ENCODE data around the gene RNASE4. TPM values are rescaled to one million over a fixed set of nuclear protein-coding genes. Genes with fewer than 3 reads are reported as not detected.
"Not testable (repeated sequence)": the region's sequence is repeated elsewhere in the genome, so short reads cannot be mapped to it uniquely, and the experiment has no call there.

The RNASE4 gene, protein sequence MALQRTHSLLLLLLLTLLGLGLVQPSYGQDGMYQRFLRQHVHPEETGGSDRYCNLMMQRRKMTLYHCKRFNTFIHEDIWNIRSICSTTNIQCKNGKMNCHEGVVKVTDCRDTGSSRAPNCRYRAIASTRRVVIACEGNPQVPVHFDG
- total RNA-seq: under 1 TPM; 0.63 to 0.79 TPM

DNA sequence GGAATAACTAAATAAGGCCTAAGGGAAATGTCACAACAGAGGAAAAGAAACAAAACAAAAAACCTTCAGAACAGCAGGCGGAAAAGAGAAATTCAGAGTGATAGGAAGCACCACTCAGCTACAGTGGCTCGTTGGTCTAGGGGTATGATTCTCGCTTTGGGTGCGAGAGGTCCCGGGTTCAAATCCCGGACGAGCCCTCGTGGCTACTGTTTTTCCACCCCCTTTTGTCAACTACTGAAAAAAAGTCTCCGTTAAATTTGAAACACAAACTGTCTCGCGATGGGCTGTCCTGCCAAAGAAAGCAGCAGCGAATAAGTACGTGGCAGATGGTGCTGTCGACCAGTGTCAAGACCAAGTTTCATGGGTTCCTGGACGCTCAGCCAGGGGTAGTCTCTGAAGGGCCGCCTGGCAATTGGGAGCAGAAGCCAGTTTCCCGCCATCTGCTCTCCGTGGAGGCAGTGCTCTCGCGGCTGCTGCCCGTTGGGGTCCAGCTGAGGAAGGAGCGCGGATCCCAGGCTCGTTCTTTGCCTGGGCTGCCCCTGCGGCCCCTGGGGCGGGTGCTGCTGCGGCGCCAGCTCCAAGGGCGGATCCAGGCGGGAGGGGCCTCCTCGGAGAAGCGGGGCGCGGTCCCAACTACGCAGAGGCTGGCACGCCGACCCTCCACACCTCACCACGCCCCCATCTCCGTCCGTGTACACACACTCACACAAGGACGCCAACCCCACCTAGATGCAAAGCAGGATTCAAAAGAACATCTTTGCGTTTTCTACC lies at the start of gene RNASE4:
Gene RNASE4, plus strand, starts transcription at position 670 of the 771 bp plus-strand sequence. CDS start 14,812 bp downstream, outside the sequence.
- Mint-ChIP-seq H3K9me3 (no peaks in the 10 kb centered on the region), H3K4me1 (ENCODE audit: low read depth) (peaks cover 7% of the 10 kb centered on the region), H3K27ac (peak within 1 kb of the TSS; percentile 17), H3K27me3 (ENCODE audit: low read depth) (no peaks in the 10 kb centered on the region), H3K4me3 (no peak within 1 kb of the TSS), H3K36me3 (ENCODE audit: insufficient read depth in 2 of 2) (no peaks in the 10 kb centered on the region)
- DNase-seq (peak; percentile 77 to 85), ATAC-seq (replicated peaks in 1 of 2) (peak; percentile 44 to 45)

DNA sequence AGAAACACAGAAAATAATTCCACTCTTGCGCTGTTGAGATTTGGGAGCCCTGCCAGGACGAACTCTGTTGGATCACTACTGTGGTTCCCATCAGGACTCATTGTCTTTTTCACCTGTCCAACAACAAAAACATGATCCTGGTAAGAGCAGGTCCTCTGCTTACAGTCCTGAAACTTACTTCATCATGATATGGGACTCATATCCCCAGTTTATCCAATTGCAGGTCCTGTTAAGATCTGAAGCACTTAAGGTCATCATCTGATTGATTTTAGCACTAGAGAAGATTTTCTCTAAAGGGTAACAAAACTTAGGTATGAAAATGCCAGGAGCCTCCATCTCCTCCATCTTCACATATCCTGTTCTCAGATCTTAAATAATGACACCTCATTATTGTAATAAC lies 42.8 kb upstream of the RNASE4 start, which contains the start of gene OR6S1:
Gene OR6S1, minus strand, starts transcription at position 101 of the 400 bp plus-strand sequence. Its CDS starts 0 bp downstream, at position 101.
- no peaks in the 10 kb centered on the region for H3K4me1 Mint-ChIP-seq (ENCODE audit: low read depth)
- DNase-seq (no peak), ATAC-seq (replicated peaks in 1 of 2) (no peak)
- H3K27ac Mint-ChIP-seq: no peak within 1 kb of the TSS
- no peaks in the 10 kb centered on the region for H3K9me3 Mint-ChIP-seq
- H3K27me3 Mint-ChIP-seq (ENCODE audit: low read depth): peaks cover 27% of the 10 kb centered on the region
- no peak within 1 kb of the TSS for H3K4me3 Mint-ChIP-seq
- no peaks in the 10 kb centered on the region for H3K36me3 Mint-ChIP-seq (ENCODE audit: insufficient read depth in 2 of 2)

DNA sequence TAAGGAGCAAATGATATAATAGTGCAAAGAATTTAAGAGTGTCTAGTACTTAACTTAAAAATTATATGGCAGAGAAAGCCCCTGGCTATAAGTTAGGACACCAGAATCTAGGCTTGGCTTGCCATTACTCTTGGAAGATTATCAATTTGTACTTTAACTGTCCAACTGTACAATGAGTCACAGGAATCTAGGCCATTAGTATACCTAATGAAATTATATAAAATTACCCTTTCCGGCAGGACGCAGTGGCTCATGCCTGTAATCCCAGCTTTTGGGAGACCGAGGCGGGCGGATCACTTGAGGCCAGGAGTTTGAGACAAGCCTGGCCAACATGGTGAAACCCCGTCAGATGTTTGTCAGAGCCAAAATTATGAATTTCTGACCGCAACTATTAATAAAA lies 42.2 kb upstream of the RNASE4 start:
- no peaks in the 10 kb centered on the region for H3K9me3 Mint-ChIP-seq
- no peaks in the 10 kb centered on the region for H3K4me1 Mint-ChIP-seq (ENCODE audit: low read depth)
- H3K27ac Mint-ChIP-seq: no peak overlapping the region
- H3K36me3 Mint-ChIP-seq (ENCODE audit: insufficient read depth in 2 of 2): no peaks in the 10 kb centered on the region
- no peak for ATAC-seq (replicated peaks in 1 of 2)
- H3K4me3 Mint-ChIP-seq: no peak overlapping the region
- peaks cover 27% of the 10 kb centered on the region for H3K27me3 Mint-ChIP-seq (ENCODE audit: low read depth)
- DNase-seq: no peak

DNA sequence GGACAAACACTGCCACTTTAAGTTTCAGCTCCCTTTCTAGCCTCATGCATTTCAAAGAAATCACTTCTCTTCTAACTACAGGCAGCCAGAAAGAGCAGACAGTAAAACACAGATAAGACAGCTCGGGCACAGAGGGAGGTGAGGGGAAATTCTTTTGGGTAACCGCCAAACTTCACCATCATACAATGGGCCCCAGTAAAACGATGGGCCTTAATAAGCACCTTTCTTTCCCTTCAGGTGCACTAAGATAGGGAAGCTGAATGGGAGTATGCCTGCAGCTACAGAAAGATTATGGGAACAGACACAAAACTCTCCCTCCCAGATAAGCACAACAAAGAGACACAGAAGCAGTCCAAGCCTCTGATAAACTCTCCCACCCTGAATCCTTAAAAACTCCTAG lies 41.6 kb upstream of the RNASE4 start:
- not testable (repeated sequence) for H3K4me3 Mint-ChIP-seq; ATAC-seq (replicated peaks in 1 of 2); H3K4me1 Mint-ChIP-seq (ENCODE audit: low read depth); H3K27ac Mint-ChIP-seq; H3K36me3 Mint-ChIP-seq (ENCODE audit: insufficient read depth in 2 of 2); DNase-seq; H3K9me3 Mint-ChIP-seq
- H3K27me3 Mint-ChIP-seq (ENCODE audit: low read depth): peaks cover 27% of the 10 kb centered on the region

DNA sequence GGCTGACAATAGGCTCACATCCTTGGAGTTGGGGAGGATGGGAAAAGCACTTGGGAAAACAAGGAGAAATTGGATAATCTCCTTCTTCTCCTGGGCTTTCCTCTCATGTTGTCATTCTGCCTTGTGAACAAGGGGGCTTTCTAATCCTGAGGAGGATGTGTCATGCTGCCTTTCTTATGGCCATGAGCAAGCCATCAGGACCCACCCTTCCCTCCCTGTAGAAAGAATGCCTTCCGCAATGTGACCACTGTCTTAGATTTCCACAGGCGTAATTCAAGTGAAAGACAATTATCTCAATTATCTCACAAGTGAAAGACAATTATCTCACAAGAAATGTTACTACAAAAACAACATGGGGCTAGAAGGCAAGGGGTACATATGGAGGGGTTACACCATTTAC lies 39.8 kb upstream of the RNASE4 start:
- H3K9me3 Mint-ChIP-seq: no peaks in the 10 kb centered on the region
- no peak overlapping the region for H3K27ac Mint-ChIP-seq
- H3K4me1 Mint-ChIP-seq (ENCODE audit: low read depth): no peaks in the 10 kb centered on the region
- DNase-seq (no peak), ATAC-seq (replicated peaks in 1 of 2) (no peak)
- peaks cover 31% of the 10 kb centered on the region for H3K27me3 Mint-ChIP-seq (ENCODE audit: low read depth)
- H3K36me3 Mint-ChIP-seq (ENCODE audit: insufficient read depth in 2 of 2): no peaks in the 10 kb centered on the region
- no peak overlapping the region for H3K4me3 Mint-ChIP-seq

DNA sequence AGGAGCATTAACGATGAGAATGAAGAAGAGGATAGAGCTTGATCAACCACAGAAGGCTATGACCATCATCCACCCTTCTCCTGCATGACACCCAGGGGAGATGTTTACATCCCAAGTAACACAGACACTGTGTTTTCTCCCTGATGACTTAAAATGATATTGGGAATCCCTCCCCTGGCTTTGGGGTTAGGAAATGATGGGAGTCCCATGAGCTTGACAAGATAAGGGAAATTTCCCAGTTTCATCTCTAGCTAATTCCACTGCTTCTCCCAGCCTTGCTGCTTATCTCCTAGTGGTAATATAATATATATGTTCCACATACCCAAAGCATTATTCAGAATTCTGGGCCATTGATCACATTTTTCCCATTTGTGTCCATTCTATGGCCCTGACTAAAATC lies 38.9 kb upstream of the RNASE4 start:
- H3K4me1 Mint-ChIP-seq (ENCODE audit: low read depth): no peaks in the 10 kb centered on the region
- DNase-seq (no peak), ATAC-seq (replicated peaks in 1 of 2) (no peak)
- no peaks in the 10 kb centered on the region for H3K36me3 Mint-ChIP-seq (ENCODE audit: insufficient read depth in 2 of 2)
- no peaks in the 10 kb centered on the region for H3K9me3 Mint-ChIP-seq
- H3K4me3 Mint-ChIP-seq: no peak overlapping the region
- H3K27ac Mint-ChIP-seq: no peak overlapping the region
- peaks cover 31% of the 10 kb centered on the region for H3K27me3 Mint-ChIP-seq (ENCODE audit: low read depth)

DNA sequence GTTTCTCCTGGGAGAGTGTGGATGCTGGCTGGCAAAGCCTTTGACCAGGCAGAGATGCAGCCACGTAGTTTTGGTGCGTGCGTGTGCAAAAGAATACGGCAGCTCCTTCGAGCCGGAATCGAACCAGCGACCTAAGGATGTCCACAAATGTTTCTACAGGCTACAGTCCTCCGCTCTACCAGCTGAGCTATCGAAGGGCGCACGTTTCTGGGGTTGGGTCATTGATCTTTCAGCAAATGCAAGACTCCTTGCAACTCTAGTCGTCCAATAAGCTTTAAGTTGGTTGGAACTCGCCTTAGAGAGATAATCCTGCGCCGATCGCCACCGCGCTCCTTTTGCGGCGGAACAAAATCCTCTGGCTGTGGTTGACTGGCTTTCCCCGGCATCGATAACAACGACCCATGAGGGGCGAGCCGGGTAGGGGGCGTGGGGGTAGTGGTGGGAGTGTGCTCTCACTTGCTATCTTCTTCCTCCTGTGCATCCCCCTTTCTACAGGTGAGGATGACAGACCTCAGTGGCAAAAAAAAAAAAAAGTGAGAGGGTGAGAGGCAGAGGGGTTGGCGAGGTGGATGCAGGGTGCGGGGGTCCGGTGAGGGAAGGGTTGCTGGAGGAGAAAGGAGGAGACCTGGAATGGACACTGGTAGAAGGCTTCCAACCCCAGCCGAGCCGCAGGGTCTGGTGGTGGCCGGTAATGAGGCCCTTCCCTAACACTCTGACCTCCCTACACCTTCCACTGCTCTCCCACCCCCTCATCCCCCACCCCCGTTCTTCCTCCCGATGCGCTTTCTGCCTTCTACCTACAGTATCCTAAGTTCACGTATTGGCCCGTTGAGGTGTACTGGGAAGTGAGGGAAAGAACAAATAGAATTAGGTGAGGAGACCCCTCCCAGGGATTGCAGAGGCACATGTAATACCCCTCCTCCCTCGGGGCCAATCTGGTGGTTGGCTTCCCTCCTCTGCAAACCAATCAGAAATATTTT lies 31.1 kb upstream of the RNASE4 start:
- Mint-ChIP-seq H3K27me3 (ENCODE audit: low read depth) (peaks cover 67% of the 10 kb centered on the region), H3K36me3 (ENCODE audit: insufficient read depth in 2 of 2) (no peaks in the 10 kb centered on the region), H3K9me3 (no peaks in the 10 kb centered on the region), H3K4me3 (peak overlapping the region; percentile 77 to 83), H3K4me1 (ENCODE audit: low read depth) (peaks cover 34% of the 10 kb centered on the region), H3K27ac (peak overlapping the region; percentile 75)
- ATAC-seq (replicated peaks in 1 of 2) (peak; percentile 84 to 88), DNase-seq (peak; percentile 64 to 67)

DNA sequence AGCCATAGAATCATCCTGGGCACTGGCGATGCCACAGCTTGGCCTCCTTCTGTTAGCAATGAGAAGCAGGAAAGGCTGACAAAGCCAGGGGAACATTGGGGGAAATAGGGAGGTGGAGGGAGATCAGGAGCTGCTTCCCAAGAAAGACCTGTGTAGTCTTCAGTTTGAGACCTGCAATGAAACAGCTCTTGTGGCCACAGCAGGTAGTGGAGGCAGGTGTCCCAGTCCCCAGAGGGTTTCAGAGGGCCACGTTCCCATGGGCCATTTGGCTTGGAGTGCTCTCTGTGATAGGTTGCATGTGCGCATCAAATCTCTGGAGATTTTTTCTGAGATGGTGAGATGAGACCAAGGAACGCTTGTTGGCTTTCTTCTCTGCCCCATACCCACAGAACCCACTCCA lies 28.5 kb upstream of the RNASE4 start:
- H3K36me3 Mint-ChIP-seq (ENCODE audit: insufficient read depth in 2 of 2): no peaks in the 10 kb centered on the region
- no peak for ATAC-seq (replicated peaks in 1 of 2)
- no peak for DNase-seq
- H3K4me3 Mint-ChIP-seq: no peak overlapping the region
- peaks cover 78% of the 10 kb centered on the region for H3K27me3 Mint-ChIP-seq (ENCODE audit: low read depth)
- no peaks in the 10 kb centered on the region for H3K9me3 Mint-ChIP-seq
- H3K4me1 Mint-ChIP-seq (ENCODE audit: low read depth): peaks cover 34% of the 10 kb centered on the region
- no peak overlapping the region for H3K27ac Mint-ChIP-seq

DNA sequence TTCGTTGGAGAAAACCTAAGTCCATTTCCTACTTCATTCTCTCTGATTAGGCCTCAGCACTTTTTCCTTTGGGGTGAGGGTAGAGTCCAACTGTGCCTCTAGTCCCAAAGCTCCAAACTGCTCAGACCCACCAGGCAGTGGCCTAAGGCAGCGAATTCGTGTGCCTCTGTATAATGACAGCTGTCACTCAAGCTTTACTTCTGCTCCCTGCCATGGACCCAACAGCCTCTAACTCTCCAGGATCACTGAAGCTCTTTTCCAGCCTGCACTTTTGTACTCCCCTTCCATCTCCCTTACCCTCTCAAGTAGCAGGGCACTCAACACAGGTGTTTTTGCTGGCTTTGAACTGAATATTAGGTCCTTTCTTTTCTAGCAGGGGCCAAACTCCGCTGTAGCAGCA lies 28.1 kb upstream of the RNASE4 start:
- Mint-ChIP-seq H3K4me1 (ENCODE audit: low read depth) (peaks cover 34% of the 10 kb centered on the region), H3K27me3 (ENCODE audit: low read depth) (peaks cover 77% of the 10 kb centered on the region)

DNA sequence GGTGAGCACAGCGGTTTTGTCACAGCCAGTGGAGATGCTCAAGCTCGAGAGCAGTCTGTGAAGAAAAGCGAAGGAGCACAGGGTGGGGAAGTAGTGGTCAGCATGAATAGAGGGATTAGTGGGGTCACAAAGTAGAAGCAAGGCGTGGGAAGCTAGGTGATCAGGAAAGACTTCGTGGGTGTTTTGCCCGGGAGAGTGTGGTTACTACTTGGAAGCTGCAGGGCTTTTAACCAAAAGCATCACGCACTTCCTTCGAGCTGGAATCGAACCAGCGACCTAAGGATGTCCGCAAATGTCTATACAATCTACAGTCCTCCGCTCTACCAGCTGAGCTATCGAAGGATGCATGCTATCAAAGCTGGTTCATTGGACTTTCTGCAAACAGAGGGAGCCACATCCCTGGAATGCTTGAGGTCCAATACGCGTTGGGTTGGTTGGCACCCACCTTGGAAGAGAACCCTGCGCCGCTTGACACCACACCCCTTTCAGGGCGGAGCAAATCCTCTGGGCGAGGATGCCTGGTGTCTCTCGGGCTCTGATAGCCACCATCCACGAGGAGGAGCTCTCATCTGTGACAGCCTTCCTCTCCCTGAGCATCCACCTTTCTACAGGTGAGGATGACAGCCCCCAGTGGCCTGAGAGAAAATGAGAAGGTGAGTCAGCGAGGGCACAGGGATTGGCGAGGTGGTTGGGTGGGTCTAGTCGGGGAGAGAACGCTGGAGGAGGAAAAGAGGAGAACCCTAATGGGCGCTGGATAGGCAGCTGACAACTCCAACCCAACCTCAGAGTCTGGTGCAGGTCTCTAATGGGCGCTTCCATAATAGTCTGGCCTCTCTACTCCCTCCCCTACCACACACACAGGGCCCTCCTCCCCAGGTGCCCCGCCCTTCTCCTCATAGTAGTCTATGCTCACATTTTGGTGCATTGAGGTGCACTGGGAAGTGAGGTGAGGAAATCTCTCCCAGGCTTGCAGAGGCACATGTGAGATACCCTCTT lies 26.8 kb upstream of the RNASE4 start:
- DNase-seq (peak in 1 of 2 donors; percentile 44), ATAC-seq (replicated peaks in 1 of 2) (peak; percentile 48 to 51)
- Mint-ChIP-seq H3K9me3 (no peaks in the 10 kb centered on the region), H3K27ac (no peak overlapping the region), H3K4me3 (peak overlapping the region in 1 of 2 donors; percentile 25), H3K36me3 (ENCODE audit: insufficient read depth in 2 of 2) (no peaks in the 10 kb centered on the region), H3K27me3 (ENCODE audit: low read depth) (peaks cover 69% of the 10 kb centered on the region), H3K4me1 (ENCODE audit: low read depth) (peaks cover 37% of the 10 kb centered on the region)

More for the DNA sequence above, 28.1 kb upstream of the RNASE4 start:
- Mint-ChIP-seq H3K4me3 (no peak overlapping the region), H3K9me3 (no peaks in the 10 kb centered on the region), H3K27ac (no peak overlapping the region), H3K36me3 (ENCODE audit: insufficient read depth in 2 of 2) (no peaks in the 10 kb centered on the region)
- no peak for DNase-seq
- no peak for ATAC-seq (replicated peaks in 1 of 2)

DNA sequence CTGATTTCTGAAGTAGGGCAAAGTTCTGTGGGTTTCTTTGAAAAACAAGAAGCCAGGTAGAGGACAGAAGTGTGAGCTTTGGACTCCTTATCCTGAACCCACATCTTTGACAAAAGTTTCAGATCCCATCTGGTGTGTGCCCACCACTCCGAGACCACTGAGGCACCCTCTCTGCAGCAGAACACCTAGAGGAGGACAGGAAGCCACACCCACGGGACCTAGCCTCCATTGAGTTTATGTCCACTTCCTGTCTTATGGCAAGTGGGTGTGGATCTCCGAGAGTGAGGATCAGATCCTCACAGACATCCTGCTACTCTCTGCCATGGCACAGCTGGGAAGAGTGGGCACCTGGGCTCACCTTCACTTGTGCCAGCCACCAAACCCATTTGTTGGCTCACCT lies 26.1 kb upstream of the RNASE4 start:
- no peak for DNase-seq
- H3K27me3 Mint-ChIP-seq (ENCODE audit: low read depth): peaks cover 69% of the 10 kb centered on the region
- no peaks in the 10 kb centered on the region for H3K9me3 Mint-ChIP-seq

DNA sequence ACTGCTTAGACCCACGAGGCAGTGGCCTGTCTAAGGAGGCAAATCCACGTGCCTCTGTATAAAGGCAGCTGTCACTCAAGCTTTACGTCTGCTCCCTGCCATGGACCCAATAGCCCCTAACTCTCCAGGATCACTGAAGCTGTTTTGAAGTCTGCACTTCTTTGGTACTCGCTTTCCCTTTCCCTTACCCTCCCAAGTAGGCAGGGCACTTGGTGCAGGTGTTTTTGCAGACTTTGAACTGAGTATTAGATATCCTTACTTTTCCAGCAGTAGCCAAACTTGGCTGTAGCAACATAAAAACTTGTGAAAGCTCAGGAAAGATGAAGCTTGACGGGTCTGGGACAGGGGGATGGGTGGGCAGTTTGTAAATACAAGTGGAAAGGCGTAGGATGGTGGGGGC lies 25.0 kb upstream of the RNASE4 start:
- Mint-ChIP-seq H3K36me3 (ENCODE audit: insufficient read depth in 2 of 2) (no peaks in the 10 kb centered on the region), H3K4me1 (ENCODE audit: low read depth) (peaks cover 37% of the 10 kb centered on the region), H3K27me3 (ENCODE audit: low read depth) (peaks cover 69% of the 10 kb centered on the region), H3K27ac (no peak overlapping the region), H3K4me3 (no peak overlapping the region), H3K9me3 (no peaks in the 10 kb centered on the region)
- DNase-seq (no peak), ATAC-seq (replicated peaks in 1 of 2) (no peak)

More for the DNA sequence above, 26.1 kb upstream of the RNASE4 start:
- Mint-ChIP-seq H3K27ac (no peak overlapping the region), H3K36me3 (ENCODE audit: insufficient read depth in 2 of 2) (no peaks in the 10 kb centered on the region), H3K4me1 (ENCODE audit: low read depth) (peaks cover 37% of the 10 kb centered on the region), H3K4me3 (no peak overlapping the region)
- ATAC-seq (replicated peaks in 1 of 2): no peak

Measured in activated T-cell treated with anti-CD3 and anti-CD28 coated beads, Interleukin-2, amount 50 U/mL, for 72 hours (primary cell).